Left lung (tissue), 10 donors: ENCODE results near the gene SLC6A20. TPM values are rescaled to one million over a fixed set of nuclear protein-coding genes. Genes with fewer than 3 reads are reported as not detected.

Source experiments
- ATAC-seq: fragments of 200-7000 bp; cut with Tn5 transposase; one replicate; pipeline ENCODE4 v1.9.1; 2020; ENCODE audit warnings: moderate library complexity
- DNase-seq, 4 donors: peaks; one replicate each; pipeline ENCODE4 v3.0.0-alpha.2; 2013 to 2020
- H3K27ac ChIP-seq, 2 donors: fragments of 200-600 bp; sonication (generic) in 1 of 2; one replicate each; pipeline versions ENCODE4 v1.5.0 to v1.8.0; 2020 to 2021
- H3K27me3 ChIP-seq, 2 donors: fragments of 200-600 bp; sonication (generic) in 1 of 2; one replicate each; pipeline versions ENCODE4 v1.5.0 to v1.8.0; 2020 to 2021
- H3K36me3 ChIP-seq, 2 donors: fragments of 200-600 bp; sonication (generic) in 1 of 2; one replicate each; pipeline versions ENCODE4 v1.5.0 to v1.8.0; 2020 to 2021
- H3K4me1 ChIP-seq, 2 donors: fragments of 200-600 bp; one replicate each; pipeline ENCODE4 v1.8.0; 2021
- H3K4me3 ChIP-seq, 2 donors: fragments of 200-600 bp; sonication (generic) in 1 of 2; one replicate each; pipeline versions ENCODE4 v1.5.0 to v1.8.0; 2020 to 2021; ENCODE audit warnings: mild to moderate bottlenecking in 1 of 2
- H3K9me3 ChIP-seq, 2 donors: fragments of 200-600 bp; sonication (generic) in 1 of 2; one replicate each; pipeline versions ENCODE4 v1.5.0 to v1.8.0; 2020 to 2021
- intact Hi-C, 2 donors: fragments of 100-400 bp; cut with DNase I; formaldehyde crosslinking; loops; one replicate each; pipeline versions ENCODE4 v1.11.2 to v1.14.2; 2022
- polyA plus RNA-seq, 6 donors: library from polyadenylated mRNA; unstranded; fragments of 120-200 nt; gene quantifications; one replicate each; pipeline ENCODE4 v1.2.1, GENCODE V29; 2013; ENCODE audit not compliant: insufficient read length in 6 of 6
- total RNA-seq, 2 donors: library from RNA; stranded (reverse); fragmentation: NEBNext Ultra II Directional; extraction: Animal tissue kit (Norgen Biotek cat#: 25700); gene quantifications; one replicate each; pipeline ENCODE4 v1.2.1, GENCODE V29; 2021
- TF ChIP-seq, protein P1 (sequence below), 2 donors: fragments of 200-600 bp; sonication (generic) in 1 of 2; IDR thresholded peaks; one replicate each; pipeline versions ENCODE4 v1.5.0 to v1.8.0; 2021; ENCODE audit warnings: antibody characterized with exemption in 2 of 2
- donor health status: DM: no; HTN: yes; CAD: no.
- donor health status: DM: no; HTN: no; CAD: no.

The SLC6A20 gene
- total and polyA plus RNA-seq, 8 donors = 0.61 to 17.0 (median 1.7) TPM

- Histone ChIP-seq H3K27me3 (no peaks in the 10 kb centered on the region), H3K4me1 (no peaks in the 10 kb centered on the region), H3K36me3 (peaks cover 0 to 50% of the 10 kb centered on the region in 2 donors), H3K9me3 (no peaks in the 10 kb centered on the region), H3K4me3 (no peak overlapping the region), H3K27ac (no peak overlapping the region)
- TF ChIP-seq, protein P1, sequence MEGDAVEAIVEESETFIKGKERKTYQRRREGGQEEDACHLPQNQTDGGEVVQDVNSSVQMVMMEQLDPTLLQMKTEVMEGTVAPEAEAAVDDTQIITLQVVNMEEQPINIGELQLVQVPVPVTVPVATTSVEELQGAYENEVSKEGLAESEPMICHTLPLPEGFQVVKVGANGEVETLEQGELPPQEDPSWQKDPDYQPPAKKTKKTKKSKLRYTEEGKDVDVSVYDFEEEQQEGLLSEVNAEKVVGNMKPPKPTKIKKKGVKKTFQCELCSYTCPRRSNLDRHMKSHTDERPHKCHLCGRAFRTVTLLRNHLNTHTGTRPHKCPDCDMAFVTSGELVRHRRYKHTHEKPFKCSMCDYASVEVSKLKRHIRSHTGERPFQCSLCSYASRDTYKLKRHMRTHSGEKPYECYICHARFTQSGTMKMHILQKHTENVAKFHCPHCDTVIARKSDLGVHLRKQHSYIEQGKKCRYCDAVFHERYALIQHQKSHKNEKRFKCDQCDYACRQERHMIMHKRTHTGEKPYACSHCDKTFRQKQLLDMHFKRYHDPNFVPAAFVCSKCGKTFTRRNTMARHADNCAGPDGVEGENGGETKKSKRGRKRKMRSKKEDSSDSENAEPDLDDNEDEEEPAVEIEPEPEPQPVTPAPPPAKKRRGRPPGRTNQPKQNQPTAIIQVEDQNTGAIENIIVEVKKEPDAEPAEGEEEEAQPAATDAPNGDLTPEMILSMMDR (IDR thresholded peaks at IDR 0.05) = no peak
- DNase-seq (no peak), ATAC-seq (no peak)
- intact Hi-C loops = no loop called here
Observed at GRCh38 chr3:45748068-45748467, 48.3 kb downstream of the SLC6A20 start.

DNA sequence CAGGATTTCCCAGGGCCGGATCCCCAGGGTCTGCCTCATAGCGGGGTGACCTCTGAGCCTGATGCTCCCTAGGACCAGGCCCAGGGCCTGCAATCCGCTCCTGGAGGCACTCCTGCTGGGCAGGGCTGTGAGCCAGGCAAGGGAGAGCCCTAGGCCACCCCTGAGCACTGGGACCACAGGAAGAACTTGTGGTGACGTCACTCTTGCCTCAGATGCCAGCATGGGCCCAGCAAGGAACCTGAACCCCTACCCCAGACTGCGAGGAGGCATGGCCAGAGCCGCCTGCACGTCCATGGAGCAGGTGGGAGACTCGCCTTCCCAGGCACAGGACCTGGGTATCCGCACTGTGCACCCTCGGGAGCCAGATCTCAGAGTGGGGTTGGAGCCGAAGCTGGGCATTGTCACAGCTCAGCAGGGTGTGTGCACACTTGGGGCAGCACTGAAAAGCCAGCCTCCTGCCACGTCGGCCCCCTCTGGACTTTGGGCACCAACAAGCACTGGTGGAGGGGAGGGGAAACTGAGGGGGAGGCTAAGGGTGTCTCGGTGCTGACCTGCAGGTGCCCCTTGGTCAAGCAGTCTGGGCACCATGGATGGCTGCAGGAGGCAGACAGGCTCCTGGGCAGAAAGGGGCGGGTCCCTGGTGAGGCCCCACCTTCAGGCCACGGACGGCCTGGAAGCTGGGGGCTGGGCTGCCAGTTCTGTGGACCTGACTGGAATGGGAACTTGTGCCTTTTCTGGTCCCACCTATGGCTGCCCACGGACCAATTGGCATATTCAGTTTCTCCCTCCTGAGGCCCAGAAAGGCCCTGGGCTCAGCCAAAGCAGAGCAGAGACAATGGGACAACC, 49.3 kb downstream of the SLC6A20 start:
- no peak overlapping the region for H3K27ac ChIP-seq

DNA sequence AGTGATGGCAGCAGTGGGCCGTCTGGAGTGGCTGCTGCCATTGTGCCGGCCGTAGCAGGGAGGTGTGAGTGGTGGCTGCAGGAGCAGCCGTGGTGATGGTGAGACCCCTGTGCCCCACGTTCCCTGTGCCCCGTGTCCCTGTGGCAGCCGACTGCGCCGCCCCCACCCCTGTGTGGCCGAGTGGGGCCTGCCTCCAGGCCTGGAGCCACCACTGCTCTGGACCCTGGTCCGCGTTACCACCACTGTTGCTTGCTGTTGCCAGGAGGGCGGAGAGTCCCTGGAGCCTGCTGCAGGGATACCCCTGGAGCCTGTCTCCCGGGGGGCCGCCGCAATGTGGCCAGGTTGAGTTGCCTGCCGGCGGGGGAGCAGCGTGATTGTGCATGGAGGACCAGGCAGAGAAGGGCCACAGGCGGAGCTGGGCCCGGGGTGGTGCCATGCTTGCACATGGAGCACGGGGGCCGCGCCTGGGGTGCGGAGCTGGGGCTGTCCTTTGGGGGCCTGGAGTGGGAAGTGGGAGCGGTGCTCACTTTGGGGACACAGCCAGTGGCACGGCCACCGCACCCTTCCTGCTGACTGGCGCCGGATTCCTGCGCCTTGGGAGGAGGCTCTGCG, 50.1 kb downstream of the SLC6A20 start:
- TF ChIP-seq, protein P1 (IDR thresholded peaks at IDR 0.05) = no peak
- H3K36me3 ChIP-seq = peaks cover 0 to 68% of the 10 kb centered on the region in 2 donors
- H3K9me3 ChIP-seq = no peaks in the 10 kb centered on the region
- intact Hi-C loops = no loop called here
- H3K27me3 ChIP-seq = no peaks in the 10 kb centered on the region
- H3K4me1 ChIP-seq = peaks cover 0 to 9% of the 10 kb centered on the region in 2 donors
- DNase-seq = peak in 1 of 4 donors; percentile 73
- H3K27ac ChIP-seq = no peak overlapping the region
- peak; percentile 31 for ATAC-seq
- H3K4me3 ChIP-seq = no peak overlapping the region

More for the DNA sequence above, 49.3 kb downstream of the SLC6A20 start:
- Histone ChIP-seq H3K9me3 (no peaks in the 10 kb centered on the region), H3K4me1 (peaks cover 0 to 2% of the 10 kb centered on the region in 2 donors), H3K27me3 (no peaks in the 10 kb centered on the region), H3K36me3 (peaks cover 0 to 61% of the 10 kb centered on the region in 2 donors), H3K4me3 (no peak overlapping the region)
- peak; percentile 27 for ATAC-seq
- no peak for DNase-seq
- TF ChIP-seq, protein P1 (IDR thresholded peaks at IDR 0.05) = no peak
- intact Hi-C loops = no loop called here

DNA sequence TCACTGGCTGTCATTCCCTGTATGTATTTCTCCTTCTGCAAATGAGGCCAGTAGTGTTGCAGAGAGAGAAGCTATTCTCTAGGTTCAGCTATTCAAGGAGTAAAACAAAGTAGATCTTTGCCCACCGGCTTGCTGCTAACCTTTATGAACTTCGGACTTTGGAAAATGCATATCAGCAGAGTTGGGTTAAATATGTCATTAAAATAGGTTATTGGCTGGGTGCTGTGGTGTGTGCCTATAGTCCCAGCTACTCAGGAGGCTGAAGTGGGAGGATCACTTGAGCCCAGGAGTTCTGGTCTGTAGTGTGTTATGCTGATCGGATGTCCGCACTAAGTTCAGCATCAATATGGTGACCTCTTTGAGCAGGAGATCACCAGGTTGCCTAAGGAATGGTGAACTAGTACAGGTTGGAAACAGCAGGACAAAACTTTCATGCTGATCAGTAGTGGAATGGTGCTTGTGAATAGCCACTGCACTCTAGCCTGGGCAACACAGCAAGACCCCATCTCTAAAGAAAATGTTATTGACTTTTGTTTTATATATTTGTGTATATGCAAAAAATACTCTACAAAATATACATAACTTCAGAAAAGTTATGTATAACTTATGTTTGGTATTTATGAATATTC, 53.8 kb downstream of the SLC6A20 start:
- peaks cover 5 to 100% of the 10 kb centered on the region in 2 donors for H3K36me3 ChIP-seq
- no peaks in the 10 kb centered on the region for H3K9me3 ChIP-seq
- H3K27me3 ChIP-seq = no peaks in the 10 kb centered on the region
- intact Hi-C loops = no loop called here
- no peak overlapping the region for H3K27ac ChIP-seq
- no peak overlapping the region for H3K4me3 ChIP-seq
- TF ChIP-seq, protein P1 (IDR thresholded peaks at IDR 0.05) = no peak
- H3K4me1 ChIP-seq = peaks cover 0 to 10% of the 10 kb centered on the region in 2 donors
- ATAC-seq (no peak), DNase-seq (no peak)
